GM23338 (cell line): ENCODE results near the gene MSH3. TPM values are rescaled to one million over a fixed set of nuclear protein-coding genes. Genes with fewer than 3 reads are reported as not detected.

Experiments
- ETS1 ChIP-seq: IDR thresholded peaks from 2 replicates; pipeline ENCODE4 v1.6.1; 2016; ENCODE audit warnings: antibody characterized with exemption
- EZH2 ChIP-seq: fragments of 200-600 bp; sonication (generic); IDR thresholded peaks from one replicate; pipeline ENCODE4 v1.8.0; 2017; ENCODE audit warnings: antibody characterized with exemption, mild to moderate bottlenecking, low read depth; ENCODE audit not compliant: unreplicated experiment
- EZH2phosphoT487 ChIP-seq: fragments of 200-600 bp; sonication (generic); IDR thresholded peaks from one replicate; pipeline ENCODE4 v1.8.1; 2018; ENCODE audit warnings: antibody characterized with exemption; ENCODE audit not compliant: unreplicated experiment
- JUNB ChIP-seq: IDR thresholded peaks from one replicate; pipeline ENCODE4 v1.6.1; 2016; ENCODE audit warnings: antibody characterized with exemption; ENCODE audit not compliant: unreplicated experiment
- POLR2AphosphoS5 ChIP-seq: IDR thresholded peaks from 2 replicates; pipeline ENCODE4 v1.6.1; 2016; ENCODE audit warnings: antibody characterized with exemption, low read depth
- REST ChIP-seq: IDR thresholded peaks from one replicate; pipeline ENCODE4 v1.6.1; 2018; ENCODE audit warnings: antibody characterized with exemption; ENCODE audit not compliant: unreplicated experiment
- STAT1 ChIP-seq: IDR thresholded peaks from one replicate; pipeline ENCODE4 v1.6.1; 2016; ENCODE audit warnings: antibody characterized with exemption; ENCODE audit not compliant: unreplicated experiment
- ZNF114 ChIP-seq: fragments of 250-450 bp; sonication (Bioruptor Pico); IDR thresholded peaks from 2 replicates; pipeline ENCODE4 v1.5.0; 2020; ENCODE audit warnings: mild to moderate bottlenecking, moderate library complexity
- ZNF331 ChIP-seq: fragments of 250-450 bp; sonication (Bioruptor Pico); IDR thresholded peaks from 2 replicates; pipeline ENCODE4 v1.5.0; 2020; ENCODE audit warnings: low read depth, mild to moderate bottlenecking, moderate library complexity
- ZNF462 ChIP-seq: fragments of 250-450 bp; sonication (Bioruptor Pico); IDR thresholded peaks from 2 replicates; pipeline ENCODE4 v1.5.0; 2020; ENCODE audit warnings: mild to moderate bottlenecking, moderate library complexity
- polyA plus RNA-seq: library from polyadenylated mRNA; unstranded; fragments of >200 nt; fragmentation: Nextera tagmentation; extraction: Ambion mirVana; gene quantifications from 2 replicates; pipeline ENCODE4 v1.2.1, GENCODE V29; 2016
- total RNA-seq: library from RNA; depleted of rRNA; stranded (reverse); fragments of >200 nt; shearing (Covaris generic); gene quantifications from 2 replicates; pipeline ENCODE4 v1.2.3, GENCODE V29; 2014

MSH3 gene
- total and polyA plus RNA-seq, 2 experiments from 2014 or later, result 13.3 to 16.6 TPM

- TF ChIP-seq ZNF462 (CRISPR knock-in tag) (no peak), REST (no peak), POLR2AphosphoS5 (no peak), EZH2phosphoT487 (no peak), STAT1 (no peak), ETS1 (no peak), ZNF114 (CRISPR knock-in tag) (no peak), EZH2 (no peak), ZNF331 (CRISPR knock-in tag) (no peak), JUNB (no peak)
Measured at GRCh38 chr5:80608731-80609130, 45.7 kb upstream of the MSH3 start (continued).
